K562 (cell line): ENCODE measurements around the gene RBFOX2. TPM values are rescaled to one million over a fixed set of nuclear protein-coding genes. Genes with fewer than 3 reads are reported as not detected.

Experiments used
- ATAC-seq: fragments of 200-7000 bp; cut with Tn5 transposase; 3 replicates; pipeline ENCODE4 v1.9.1; 2020; ENCODE audit warnings: moderate library complexity
- BruUV-seq: library from RNA; stranded (reverse); fragments of 400-500 nt; replicated peaks from 2 replicates; lab custom pipeline; 2021; lab: Mats Ljungman, UMichigan
- CTCF ChIA-PET: fragments of 300-600 bp; formaldehyde crosslinking; extraction: SDS; loops from one replicate; lab custom pipeline; 2021; ENCODE audit warnings: low intra/inter-chr PET ratio; lab: Yijun Ruan, JAX
- POLR2A ChIA-PET: fragments of 300-600, 350-650 bp; sonication (Branson Sonifier 250); formaldehyde crosslinking; extraction: SDS; loops from one replicate; lab custom pipeline; 2021; ENCODE audit warnings: antibody characterized with exemption, inconsistent platforms; lab: Yijun Ruan, JAX
- DNase-seq, 4 experiments: peaks; one replicate each; pipeline versions ENCODE4 v3.0.0 to v3.0.0-alpha.2; 2011 to 2018; ENCODE audit warnings: low spot score in 3 of 4, mixed read lengths in 3 of 4; ENCODE audit errors: extremely low read depth in 1 of 4
- FAIRE-seq: peaks from 2 replicates; lab custom pipeline; 2011; peaks lifted over from hg19 to GRCh38; lab: Jason Lieb, UNC
- H2AFZ ChIP-seq: 2 replicates; pipeline ENCODE4 v1.6.0; 2011; ENCODE audit warnings: low read depth, low read length, control low read depth, inconsistent platforms
- H3K27ac ChIP-seq: fragments of 200-600 bp; 3 replicates; pipeline ENCODE4 v1.8.0; 2011; ENCODE audit warnings: low read depth, mild to moderate bottlenecking, control low read depth, inconsistent platforms, low read length, moderate library complexity, mixed read lengths; ENCODE audit errors: extremely low read depth
- H3K27me3 ChIP-seq, 2 experiments: fragments of 300-600 bp in 1 of 2; 2 replicates in 1 of 2; 3 replicates in 1 of 2; pipeline versions ENCODE4 v1.6.0 to v1.8.0; 2011; ENCODE audit warnings: inconsistent platforms in 2 of 2, low read length in 2 of 2, mild to moderate bottlenecking in 1 of 2, mixed read lengths in 1 of 2, moderate library complexity in 1 of 2; ENCODE audit not compliant: control insufficient read depth in 2 of 2, insufficient read depth in 2 of 2
- H3K36me3 ChIP-seq: fragments of 300-600 bp; 3 replicates; pipeline ENCODE4 v1.8.0; 2011; ENCODE audit warnings: mild to moderate bottlenecking, low read length, inconsistent platforms; ENCODE audit not compliant: control insufficient read depth, insufficient read depth
- H3K4me1 ChIP-seq, 2 experiments: fragments of 200-600 bp in 1 of 2; replicated peaks in 1 of 2; 2 replicates in 1 of 2; 3 replicates in 1 of 2; pipeline versions ENCODE4 v1.5.1 to v1.8.0; 2011; ENCODE audit warnings: inconsistent platforms in 2 of 2, low read length in 2 of 2, mild to moderate bottlenecking in 1 of 2, mixed read lengths in 1 of 2, moderate library complexity in 1 of 2; ENCODE audit not compliant: control insufficient read depth in 2 of 2, insufficient read depth in 2 of 2
- H3K4me2 ChIP-seq: 2 replicates; pipeline ENCODE4 v1.6.1; 2011; ENCODE audit warnings: low read length, control low read depth, inconsistent platforms, mixed read lengths; ENCODE audit not compliant: insufficient read depth
- H3K4me3 ChIP-seq: fragments of 200-600 bp; sonication (generic), shearing (Covaris generic); 2 replicates; pipeline ENCODE4 v1.5.1; 2016; ENCODE audit warnings: control low read depth, inconsistent platforms
- H3K79me2 ChIP-seq: fragments of 200-600 bp; 3 replicates; pipeline ENCODE4 v1.8.0; 2011; ENCODE audit warnings: low read length, inconsistent platforms; ENCODE audit not compliant: control insufficient read depth, insufficient read depth
- H3K9ac ChIP-seq, 2 experiments: 2 replicates each; pipeline versions ENCODE4 v1.6.0 to v1.6.1; 2011; ENCODE audit warnings: low read depth in 2 of 2, low read length in 2 of 2, control low read depth in 1 of 2, inconsistent platforms in 1 of 2, mild to moderate bottlenecking in 1 of 2, mixed read lengths in 1 of 2; ENCODE audit not compliant: insufficient read depth in 1 of 2
- H3K9me1 ChIP-seq: one replicate; pipeline ENCODE4 v1.6.0; 2011; ENCODE audit warnings: inconsistent platforms, mild to moderate bottlenecking, low read length, moderate library complexity; ENCODE audit not compliant: control insufficient read depth, insufficient read depth
- H3K9me3 ChIP-seq: replicated peaks from 2 replicates; pipeline ENCODE4 v1.5.1; 2011; ENCODE audit warnings: low read depth, low read length, inconsistent platforms; ENCODE audit not compliant: control insufficient read depth, insufficient read depth
- H4K20me1 ChIP-seq: replicated peaks from 2 replicates; pipeline ENCODE4 v1.6.1; 2011; ENCODE audit warnings: low read length, inconsistent platforms, mixed read lengths; ENCODE audit not compliant: control insufficient read depth, insufficient read depth
- ARID4B ChIP-seq: sonication (generic); formaldehyde crosslinking; IDR thresholded peaks from 2 replicates; pipeline ENCODE4 v1.8.0; 2022; ENCODE audit warnings: mild to moderate bottlenecking, missing genetic modification reagents
- ASH1L ChIP-seq: fragments of 450-650 bp; IDR thresholded peaks from 2 replicates; pipeline ENCODE4 v1.6.1; 2018; ENCODE audit warnings: borderline replicate concordance, mild to moderate bottlenecking, low read depth; ENCODE audit not compliant: partially characterized antibody
- BCOR ChIP-seq: fragments of 450-650 bp; IDR thresholded peaks from 2 replicates; pipeline ENCODE4 v1.6.1; 2016
- CHCHD3 ChIP-seq: fragments of 250-450 bp; sonication (Bioruptor Pico); IDR thresholded peaks from 2 replicates; pipeline ENCODE4 v2.1.2; 2022; ENCODE audit warnings: mild to moderate bottlenecking
- PREB ChIP-seq: sonication (generic); formaldehyde crosslinking; IDR thresholded peaks from 2 replicates; pipeline ENCODE4 v1.8.1; 2023; ENCODE audit warnings: mild to moderate bottlenecking, missing genetic modification reagents
- RBFOX2 ChIP-seq: fragments of 200-400 bp; formaldehyde crosslinking; IDR thresholded peaks from 2 replicates; pipeline ENCODE4 v1.6.1; 2017; ENCODE audit warnings: low read depth, mild to moderate bottlenecking, low read length, moderate library complexity
- RBM25 ChIP-seq: fragments of 200-400 bp; formaldehyde crosslinking; IDR thresholded peaks from 2 replicates; pipeline ENCODE4 v1.6.1; 2018; ENCODE audit warnings: low read length, low read depth, moderate library complexity; ENCODE audit not compliant: severe bottlenecking
- RERE ChIP-seq: sonication (generic); formaldehyde crosslinking; IDR thresholded peaks from 2 replicates; pipeline ENCODE4 v1.8.0; 2023; ENCODE audit warnings: missing genetic modification reagents, mild to moderate bottlenecking, borderline replicate concordance
- SRF ChIP-seq, 2 experiments: fragments of 250-450, 450-650 bp in 1 of 2; sonication (Bioruptor Pico) in 1 of 2; sonication (generic) in 1 of 2; formaldehyde crosslinking; IDR thresholded peaks; 2 replicates each; pipeline versions ENCODE4 v1.5.0 to v1.5.1; 2020 to 2022; ENCODE audit warnings: mild to moderate bottlenecking in 1 of 2, missing genetic modification reagents in 1 of 2
- WGBS: fragments of 100-300 bp; shearing (Covaris generic); methylation state at CpG from one replicate; pipeline ENCODE4 v1.1.6; 2016; ENCODE audit warnings: low coverage, mixed read lengths; ENCODE audit not compliant: insufficient coverage; ENCODE audit errors: missing lambda C conversion rate; 5-methylcytosine and 5-hydroxymethylcytosine counted together
- in situ Hi-C: fragments of 300-500 bp; cut with MboI; formaldehyde crosslinking; loops from 4 replicates; pipeline ENCODE4 v1.15.0; 2018; ENCODE audit warnings: inconsistent platforms, mixed read lengths
- intact Hi-C: fragments of 100-400 bp; cut with micrococcal nuclease; formaldehyde crosslinking; loops from 2 replicates; pipeline ENCODE4 v1.14.2; 2022
- polyA plus RNA-seq, 8 experiments: library from polyadenylated mRNA; depleted of rRNA in 4 of 8; stranded (reverse) in 5 of 8; unstranded in 3 of 8; fragments of >200 nt; fragmentation: Nextera tagmentation in 2 of 8; fragmentation: Illumina TruSeq in 1 of 8; extraction: Ambion mirVana in 2 of 8; extraction: Trizol in 1 of 8; gene quantifications; 2 replicates each; pipeline versions ENCODE4 v1.2.1 to v1.2.3, GENCODE V29; 2011 to 2014; ENCODE audit warnings: inconsistent platforms in 1 of 8, missing spikeins in 1 of 8
- total RNA-seq, 7 experiments: library from RNA; depleted of rRNA in 6 of 7; stranded (reverse); fragments of >200 nt in 6 of 7; fragmentation: Illumina TruSeq in 2 of 7; extraction: Trizol in 2 of 7; gene quantifications; 2 replicates each; pipeline versions ENCODE4 v1.2.1 to v1.2.3, GENCODE V29; 2011 to 2021; ENCODE audit warnings: low replicate concordance in 1 of 7

The RBFOX2 gene
- total and polyA plus RNA-seq, 9 of the 15 experiments (the other 6 are each of a cell fraction or from before 2014, with no cell fraction given), result 5.8 to 24.8 (median 14.2) TPM

DNA sequence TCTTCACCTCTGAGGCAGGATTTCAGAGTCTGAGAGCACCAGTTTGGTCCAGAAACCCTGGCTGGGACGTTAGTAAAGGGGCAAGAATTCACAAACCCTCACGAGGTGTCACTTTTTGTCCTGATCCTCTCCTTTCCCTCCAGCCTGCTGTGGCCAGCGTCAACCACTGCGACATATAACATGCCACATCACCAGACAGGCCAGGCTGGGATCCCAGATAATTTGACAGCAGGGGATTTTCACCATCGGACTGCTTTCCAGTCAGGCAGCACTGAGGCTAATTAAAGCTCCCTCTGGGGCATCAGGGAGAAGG is 36.8 kb upstream of the RBFOX2 start (continued):
- TF ChIP-seq RBFOX2 (no peak), RERE (CRISPR knock-in tag) (no peak)

GRCh38 chr22:36064358-36064757 is 35.7 kb upstream of the RBFOX2 start:
- no TSS peak for BruUV-seq
- Histone ChIP-seq H3K4me1 (peaks cover 8 to 11% of the 10 kb centered on the region in 2 experiments; a peak in 4 of 5 replicates), H3K36me3 (no peaks in the 10 kb centered on the region), H4K20me1 (no peaks in the 10 kb centered on the region), H2AFZ (no peak overlapping the region), H3K27ac (no peak overlapping the region), H3K9me1 (peaks cover 3% of the 10 kb centered on the region), H3K4me2 (no peak overlapping the region), H3K27me3 (no peaks in the 10 kb centered on the region), H3K9ac (no peak overlapping the region), H3K4me3 (no peak overlapping the region), H3K9me3 (no peaks in the 10 kb centered on the region), H3K79me2 (no peaks in the 10 kb centered on the region)
- 64% methylated on average over 3 of the region's 5 CpGs for WGBS
- FAIRE-seq (no peak), DNase-seq (no peak), ATAC-seq (no peak)
- intact Hi-C loops, result loop anchor here (10.0 kb wide), 1 partner anchor 60 kb away; no protein-coding TSS in a partner anchor
- ChIA-PET CTCF (interaction anchor here (2.9 kb wide), 1 partner anchor 133 kb away, joined by 30 read pairs; no protein-coding TSS in a partner anchor), POLR2A (no interaction called here)
- in situ Hi-C loops, result loop anchor here (5.0 kb wide), 1 partner anchor 127 kb away; no protein-coding TSS in a partner anchor
- TF ChIP-seq CHCHD3 (CRISPR knock-in tag), result no peak
- TF ChIP-seq PREB, result no peak
- no peak for TF ChIP-seq SRF (CRISPR knock-in tag; IDR thresholded peaks at IDR 0.05)
- no peak for TF ChIP-seq ASH1L
- no peak for TF ChIP-seq ARID4B
- peak; percentile 65 for TF ChIP-seq BCOR
- TF ChIP-seq RBM25, result peak; percentile 84
